Pancreas (tissue), 10 donors: ENCODE results near the gene PPARA. TPM values are rescaled to one million over a fixed set of nuclear protein-coding genes. Genes with fewer than 3 reads are reported as not detected.

Source experiments
- ATAC-seq, 4 donors: fragments of 200-7000 bp; cut with Tn5 transposase; one replicate each; pipeline versions ENCODE4 v1.8.0 to v1.9.1; 2020; ENCODE audit warnings: mild to moderate bottlenecking in 4 of 4, moderate library complexity in 4 of 4
- DNase-seq, 6 donors: peaks; one replicate each; pipeline ENCODE4 v3.0.0-alpha.2; 2020
- FAIRE-seq: peaks from 2 replicates; lab custom pipeline; 2012; peaks lifted over from hg19 to GRCh38; lab: Jason Lieb, UNC
- H3K27ac ChIP-seq, 4 donors: fragments of 200-600 bp; sonication (generic); 1 replicate in 3 of 4; 2 replicates in 1 of 4; pipeline versions ENCODE4 v1.5.0 to v1.8.0; 2020
- H3K27me3 ChIP-seq, 4 donors: fragments of 200-600 bp; one replicate each; pipeline ENCODE4 v1.8.0; 2021
- H3K36me3 ChIP-seq, 3 donors: fragments of 200-600 bp; sonication (generic) in 1 of 3; one replicate each; pipeline versions ENCODE4 v1.5.0 to v1.8.0; 2020 to 2021
- H3K4me1 ChIP-seq, 3 donors: fragments of 200-600 bp; one replicate each; pipeline ENCODE4 v1.8.0; 2021
- H3K4me3 ChIP-seq, 4 donors: fragments of 200-600 bp; sonication (generic) in 2 of 4; one replicate each; pipeline versions ENCODE4 v1.5.0 to v1.8.0; 2020 to 2021
- H3K9me3 ChIP-seq, 4 donors: fragments of 200-600 bp; one replicate each; pipeline ENCODE4 v1.8.0; 2021
- WGBS, 2 donors: extraction: QIAGEN DNeasy Blood & Tissue Kit; methylation state at CpG; one replicate each; pipeline ENCODE4 v1.1.7; 2013; 5-methylcytosine and 5-hydroxymethylcytosine counted together
- intact Hi-C, 3 donors: fragments of 100-400 bp; cut with DNase I; formaldehyde crosslinking; loops; one replicate each; pipeline versions ENCODE4 v1.11.1 to v1.14.2; 2022
- polyA plus RNA-seq, 2 donors: library from polyadenylated mRNA; stranded (reverse); fragments of 200-250 nt; gene quantifications; one replicate each; pipeline ENCODE4 v1.2.3, GENCODE V29; 2013
- total RNA-seq, 6 donors: library from RNA; stranded (reverse); fragmentation: NEBNext Ultra II Directional in 4 of 6; extraction: Animal tissue kit (Norgen Biotek cat#: 25700) in 4 of 6; gene quantifications; one replicate each; pipeline versions ENCODE4 v1.2.1 to v1.2.4, GENCODE V29; 2021 to 2023
- TF ChIP-seq, protein P1 (sequence below), 4 donors: fragments of 200-600 bp; sonication (generic) in 3 of 4; IDR thresholded peaks; one replicate each; pipeline versions ENCODE4 v1.5.0 to v1.8.0; 2021; ENCODE audit warnings: antibody characterized with exemption in 4 of 4
- donor health status: healthy with polysubstance abuse.
- donor health status: DM: no; HTN: no; CAD: no; lungs with moderate emphysema.
- donor health status: DM: no; HTN: no; CAD: no.
- donor health status: control.
- donor health status: control.
- donor health status: Bipolar disorder and iron deficiency.
- donor health status: DM: yes; HTN: yes; CAD: no.
- donor health status: DM: no; HTN: no; CAD: no.
- donor health status: DM: no; HTN: no; CAD: no.
- donor health status: DM: yes; HTN: yes; CAD: no.

PPARA gene
- total and polyA plus RNA-seq, 8 donors = 4.1 to 24.5 (median 14.7) TPM

DNA sequence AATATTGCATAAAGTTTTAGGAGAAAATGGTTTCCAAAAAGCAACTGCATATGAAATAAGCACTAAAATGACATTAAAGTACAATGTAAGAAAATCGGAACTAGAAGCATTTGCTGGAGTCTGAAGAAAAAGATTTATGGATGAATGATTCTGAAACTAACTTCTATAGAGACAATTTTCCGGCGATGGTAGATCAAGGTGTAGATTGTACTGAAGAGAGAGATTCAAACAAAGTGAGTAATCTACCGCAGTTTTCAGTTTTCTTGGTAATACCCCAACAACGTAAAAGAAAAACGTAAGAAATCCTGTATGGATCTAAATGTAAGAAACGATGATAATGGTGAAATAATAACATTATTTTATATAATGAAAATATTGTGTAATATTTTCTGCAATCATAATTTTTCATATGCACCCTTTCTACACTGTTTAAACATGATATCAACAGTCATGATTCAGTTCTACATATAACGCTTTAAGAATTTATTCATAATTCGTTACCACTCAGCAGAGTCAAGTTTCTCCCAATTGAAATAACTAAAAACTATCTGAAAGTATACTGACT lies 101.6 kb downstream of the PPARA start:
- 91 to 95% methylated on average over 9 of the region's 9 CpGs for WGBS, 2 donors
- intact Hi-C loops = no loop called here
- no peak for FAIRE-seq

DNA sequence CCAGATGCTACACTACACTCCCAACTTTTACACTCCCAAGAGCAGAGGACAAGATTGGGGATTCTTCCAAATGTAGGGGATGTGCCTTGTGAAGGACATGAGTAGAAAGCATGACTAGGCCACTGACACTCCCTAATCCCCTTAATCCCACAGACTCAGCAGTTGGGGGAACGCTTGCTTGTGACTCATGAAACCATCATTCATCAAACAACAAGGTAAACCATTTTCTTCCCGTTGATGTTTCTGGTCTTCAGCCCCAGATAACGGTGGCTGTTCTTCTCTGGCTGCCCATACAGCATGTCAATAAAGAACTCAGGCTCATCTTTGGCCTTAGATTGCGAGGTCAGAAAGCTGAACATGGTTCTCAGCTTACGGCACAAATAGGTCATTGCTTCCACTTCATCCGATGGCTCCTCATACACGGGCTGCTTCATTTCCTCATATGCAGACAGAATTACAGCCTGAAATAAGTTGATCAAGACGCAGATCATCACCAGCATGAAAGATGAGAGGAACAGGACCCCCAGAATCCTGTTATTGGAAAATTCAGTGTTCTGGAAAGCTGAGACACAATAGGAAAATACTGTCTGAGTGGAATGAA lies 106.1 kb downstream of the PPARA start:
- Histone ChIP-seq H3K9me3 (no peaks in the 10 kb centered on the region), H3K4me3 (no peak overlapping the region), H3K36me3 (no peaks in the 10 kb centered on the region), H3K4me1 (peaks cover 0 to 4% (median 0%) of the 10 kb centered on the region in 3 donors), H3K27me3 (no peaks in the 10 kb centered on the region), H3K27ac (no peak overlapping the region)
- no peak for ATAC-seq
- intact Hi-C loops = no loop called here
- WGBS, 2 donors = 76 to 93% methylated on average over 8 of the region's 8 CpGs
- TF ChIP-seq, protein P1, sequence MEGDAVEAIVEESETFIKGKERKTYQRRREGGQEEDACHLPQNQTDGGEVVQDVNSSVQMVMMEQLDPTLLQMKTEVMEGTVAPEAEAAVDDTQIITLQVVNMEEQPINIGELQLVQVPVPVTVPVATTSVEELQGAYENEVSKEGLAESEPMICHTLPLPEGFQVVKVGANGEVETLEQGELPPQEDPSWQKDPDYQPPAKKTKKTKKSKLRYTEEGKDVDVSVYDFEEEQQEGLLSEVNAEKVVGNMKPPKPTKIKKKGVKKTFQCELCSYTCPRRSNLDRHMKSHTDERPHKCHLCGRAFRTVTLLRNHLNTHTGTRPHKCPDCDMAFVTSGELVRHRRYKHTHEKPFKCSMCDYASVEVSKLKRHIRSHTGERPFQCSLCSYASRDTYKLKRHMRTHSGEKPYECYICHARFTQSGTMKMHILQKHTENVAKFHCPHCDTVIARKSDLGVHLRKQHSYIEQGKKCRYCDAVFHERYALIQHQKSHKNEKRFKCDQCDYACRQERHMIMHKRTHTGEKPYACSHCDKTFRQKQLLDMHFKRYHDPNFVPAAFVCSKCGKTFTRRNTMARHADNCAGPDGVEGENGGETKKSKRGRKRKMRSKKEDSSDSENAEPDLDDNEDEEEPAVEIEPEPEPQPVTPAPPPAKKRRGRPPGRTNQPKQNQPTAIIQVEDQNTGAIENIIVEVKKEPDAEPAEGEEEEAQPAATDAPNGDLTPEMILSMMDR (IDR thresholded peaks at IDR 0.05) = no peak
- FAIRE-seq = no peak
- DNase-seq = no peak

More for the DNA sequence above, 101.6 kb downstream of the PPARA start:
- DNase-seq = no peak
- no peaks in the 10 kb centered on the region for H3K9me3 ChIP-seq
- H3K4me3 ChIP-seq = no peak overlapping the region
- H3K27ac ChIP-seq = no peak overlapping the region
- H3K36me3 ChIP-seq = no peaks in the 10 kb centered on the region
- ATAC-seq = no peak
- TF ChIP-seq, protein P1 (IDR thresholded peaks at IDR 0.05) = no peak
- H3K4me1 ChIP-seq = peaks cover 0 to 5% (median 4%) of the 10 kb centered on the region in 3 donors
- no peaks in the 10 kb centered on the region for H3K27me3 ChIP-seq

DNA sequence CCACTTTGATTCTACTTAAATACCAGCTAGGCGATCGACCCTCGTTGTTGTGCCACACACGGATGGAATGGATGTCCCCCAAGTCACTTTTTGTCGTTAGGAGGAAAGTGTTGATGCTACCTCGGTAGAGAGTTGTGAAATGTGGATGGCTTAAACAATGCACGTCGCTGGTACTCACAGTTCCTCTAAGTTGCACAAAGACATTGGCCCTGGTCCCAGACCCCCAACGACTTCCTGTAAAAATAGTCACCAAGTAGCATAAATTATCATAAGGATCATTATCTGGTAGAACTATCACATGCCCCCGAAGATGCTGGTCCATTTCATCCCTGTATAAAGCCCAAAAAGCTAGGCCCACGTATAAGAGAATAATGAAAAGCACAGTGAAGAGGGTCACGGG lies 109.0 kb downstream of the PPARA start:
- intact Hi-C loops = no loop called here
- no peak for DNase-seq
- ATAC-seq = no peak
- Histone ChIP-seq H3K27ac (no peak overlapping the region), H3K9me3 (no peaks in the 10 kb centered on the region), H3K36me3 (no peaks in the 10 kb centered on the region), H3K4me1 (no peaks in the 10 kb centered on the region), H3K27me3 (no peaks in the 10 kb centered on the region), H3K4me3 (no peak overlapping the region)
- TF ChIP-seq, protein P1 (IDR thresholded peaks at IDR 0.05) = no peak
- WGBS, 2 donors = 80 to 91% methylated on average over 12 of the region's 12 CpGs
- no peak for FAIRE-seq

DNA sequence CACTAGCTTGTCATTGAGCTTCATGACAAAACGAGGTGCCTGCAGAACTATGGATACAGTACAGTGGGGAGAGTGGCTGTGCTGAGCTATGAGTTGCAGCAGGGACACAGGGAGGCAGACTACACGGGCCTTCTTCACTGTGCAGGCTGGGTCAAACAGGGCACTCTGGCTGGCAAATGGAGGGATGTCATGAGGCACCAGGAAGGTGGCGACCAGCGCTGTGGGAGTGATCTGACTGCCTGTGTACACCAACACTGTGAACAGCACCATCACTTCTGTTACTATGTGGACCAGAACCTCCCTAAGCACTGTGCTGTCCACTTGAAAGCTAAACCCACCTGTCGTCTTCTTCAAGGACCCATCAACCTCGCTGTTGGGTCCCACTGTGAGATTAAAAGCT lies 109.7 kb downstream of the PPARA start:
- intact Hi-C loops = no loop called here
- Histone ChIP-seq H3K27ac (no peak overlapping the region), H3K4me3 (no peak overlapping the region), H3K4me1 (no peaks in the 10 kb centered on the region), H3K27me3 (no peaks in the 10 kb centered on the region), H3K9me3 (no peaks in the 10 kb centered on the region), H3K36me3 (no peaks in the 10 kb centered on the region)
- ATAC-seq (no peak), DNase-seq (no peak), FAIRE-seq (no peak)
- 71 to 75% methylated on average over 6 of the region's 6 CpGs for WGBS, 2 donors
- TF ChIP-seq, protein P1 (IDR thresholded peaks at IDR 0.05) = no peak
